SK-N-MC (cell line): Measurements from ENCODE around the gene MRPL10.

Experiments used
- EZH2 ChIP-seq: fragments of 200-600 bp; sonication (generic); IDR thresholded peaks from one replicate; pipeline ENCODE4 v1.6.1; 2017; ENCODE audit warnings: antibody characterized with exemption
- FOXP2 ChIP-seq: optimal IDR thresholded peaks from 2 replicates; pipeline ENCODE3; 2011; ENCODE audit warnings: mild to moderate bottlenecking, moderate library complexity; ENCODE audit not compliant: insufficient read depth; ENCODE audit errors: extremely low read length, control extremely low read depth
- POLR2AphosphoS5 ChIP-seq: IDR thresholded peaks from 2 replicates; pipeline ENCODE4 v1.6.1; 2012; ENCODE audit warnings: mild to moderate bottlenecking, low read depth, low read length, borderline replicate concordance

- TF ChIP-seq POLR2AphosphoS5 (no peak), EZH2 (peak; percentile 93), FOXP2 (no peak)
Observed at GRCh38 chr17:47852113-47852949, 21.0 kb upstream of the MRPL10 start.
